Panc1 (cell line): ENCODE measurements around the gene RFX1.

Experiments
- POLR2AphosphoS5 ChIP-seq: IDR thresholded peaks from 2 replicates; pipeline ENCODE4 v1.6.1; 2012; ENCODE audit warnings: mild to moderate bottlenecking, low read depth, low read length, moderate library complexity
- TCF7L2 ChIP-seq: IDR thresholded peaks from 2 replicates; pipeline ENCODE4 v1.6.1; 2011; ENCODE audit warnings: mild to moderate bottlenecking, low read depth, low read length, inconsistent platforms
- TF ChIP-seq, protein P1 (sequence below): fragments of 450-650 bp; IDR thresholded peaks from 2 replicates; pipeline ENCODE4 v1.5.1; 2017; ENCODE audit warnings: mild to moderate bottlenecking
- TF ChIP-seq, protein P2 (sequence below), 2 experiments: IDR thresholded peaks; 2 replicates each; pipeline ENCODE4 v1.6.1; 2011 to 2012; ENCODE audit warnings: low read depth in 2 of 2, control low read depth in 1 of 2, low read length in 1 of 2, mild to moderate bottlenecking in 1 of 2, moderate library complexity in 1 of 2; ENCODE audit not compliant: insufficient read depth in 1 of 2

DNA sequence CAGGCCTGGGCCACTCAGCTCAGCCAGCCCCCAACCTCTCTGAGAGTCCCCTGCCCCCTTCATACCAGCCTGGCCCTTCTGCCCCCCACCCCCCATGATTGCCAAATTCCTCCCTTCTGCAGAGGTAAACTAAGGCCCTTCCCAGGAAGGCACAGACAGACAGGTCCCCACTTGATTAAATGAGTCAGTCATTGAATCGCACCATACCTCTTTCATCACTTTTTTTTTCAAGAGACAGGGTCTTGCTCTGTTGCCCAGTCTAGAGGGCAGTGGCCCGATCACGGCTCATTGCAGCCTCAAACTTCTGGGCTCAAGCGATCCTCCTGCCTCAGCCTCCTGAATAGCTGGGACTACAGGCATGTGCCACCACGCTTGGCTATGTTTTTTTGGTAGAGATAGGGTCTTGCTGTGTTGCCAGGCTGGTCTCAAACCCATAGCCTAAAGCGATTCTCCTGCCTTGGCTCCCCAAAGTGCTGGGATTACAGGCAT lies 73.9 kb downstream of the RFX1 start:
- TF ChIP-seq, protein P1, sequence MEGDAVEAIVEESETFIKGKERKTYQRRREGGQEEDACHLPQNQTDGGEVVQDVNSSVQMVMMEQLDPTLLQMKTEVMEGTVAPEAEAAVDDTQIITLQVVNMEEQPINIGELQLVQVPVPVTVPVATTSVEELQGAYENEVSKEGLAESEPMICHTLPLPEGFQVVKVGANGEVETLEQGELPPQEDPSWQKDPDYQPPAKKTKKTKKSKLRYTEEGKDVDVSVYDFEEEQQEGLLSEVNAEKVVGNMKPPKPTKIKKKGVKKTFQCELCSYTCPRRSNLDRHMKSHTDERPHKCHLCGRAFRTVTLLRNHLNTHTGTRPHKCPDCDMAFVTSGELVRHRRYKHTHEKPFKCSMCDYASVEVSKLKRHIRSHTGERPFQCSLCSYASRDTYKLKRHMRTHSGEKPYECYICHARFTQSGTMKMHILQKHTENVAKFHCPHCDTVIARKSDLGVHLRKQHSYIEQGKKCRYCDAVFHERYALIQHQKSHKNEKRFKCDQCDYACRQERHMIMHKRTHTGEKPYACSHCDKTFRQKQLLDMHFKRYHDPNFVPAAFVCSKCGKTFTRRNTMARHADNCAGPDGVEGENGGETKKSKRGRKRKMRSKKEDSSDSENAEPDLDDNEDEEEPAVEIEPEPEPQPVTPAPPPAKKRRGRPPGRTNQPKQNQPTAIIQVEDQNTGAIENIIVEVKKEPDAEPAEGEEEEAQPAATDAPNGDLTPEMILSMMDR, result no peak
- no peak for TF ChIP-seq POLR2AphosphoS5
- TF ChIP-seq, protein P2, sequence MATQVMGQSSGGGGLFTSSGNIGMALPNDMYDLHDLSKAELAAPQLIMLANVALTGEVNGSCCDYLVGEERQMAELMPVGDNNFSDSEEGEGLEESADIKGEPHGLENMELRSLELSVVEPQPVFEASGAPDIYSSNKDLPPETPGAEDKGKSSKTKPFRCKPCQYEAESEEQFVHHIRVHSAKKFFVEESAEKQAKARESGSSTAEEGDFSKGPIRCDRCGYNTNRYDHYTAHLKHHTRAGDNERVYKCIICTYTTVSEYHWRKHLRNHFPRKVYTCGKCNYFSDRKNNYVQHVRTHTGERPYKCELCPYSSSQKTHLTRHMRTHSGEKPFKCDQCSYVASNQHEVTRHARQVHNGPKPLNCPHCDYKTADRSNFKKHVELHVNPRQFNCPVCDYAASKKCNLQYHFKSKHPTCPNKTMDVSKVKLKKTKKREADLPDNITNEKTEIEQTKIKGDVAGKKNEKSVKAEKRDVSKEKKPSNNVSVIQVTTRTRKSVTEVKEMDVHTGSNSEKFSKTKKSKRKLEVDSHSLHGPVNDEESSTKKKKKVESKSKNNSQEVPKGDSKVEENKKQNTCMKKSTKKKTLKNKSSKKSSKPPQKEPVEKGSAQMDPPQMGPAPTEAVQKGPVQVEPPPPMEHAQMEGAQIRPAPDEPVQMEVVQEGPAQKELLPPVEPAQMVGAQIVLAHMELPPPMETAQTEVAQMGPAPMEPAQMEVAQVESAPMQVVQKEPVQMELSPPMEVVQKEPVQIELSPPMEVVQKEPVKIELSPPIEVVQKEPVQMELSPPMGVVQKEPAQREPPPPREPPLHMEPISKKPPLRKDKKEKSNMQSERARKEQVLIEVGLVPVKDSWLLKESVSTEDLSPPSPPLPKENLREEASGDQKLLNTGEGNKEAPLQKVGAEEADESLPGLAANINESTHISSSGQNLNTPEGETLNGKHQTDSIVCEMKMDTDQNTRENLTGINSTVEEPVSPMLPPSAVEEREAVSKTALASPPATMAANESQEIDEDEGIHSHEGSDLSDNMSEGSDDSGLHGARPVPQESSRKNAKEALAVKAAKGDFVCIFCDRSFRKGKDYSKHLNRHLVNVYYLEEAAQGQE (IDR thresholded peaks at IDR 0.05; ENCODE audit: insufficient read depth in 1 of 2, low read depth in 2 of 2, low read length in 1 of 2), result no peak
- no peak for TF ChIP-seq TCF7L2
